ENCODE measurements around the gene S100A2.

The S100A2 gene

DNA sequence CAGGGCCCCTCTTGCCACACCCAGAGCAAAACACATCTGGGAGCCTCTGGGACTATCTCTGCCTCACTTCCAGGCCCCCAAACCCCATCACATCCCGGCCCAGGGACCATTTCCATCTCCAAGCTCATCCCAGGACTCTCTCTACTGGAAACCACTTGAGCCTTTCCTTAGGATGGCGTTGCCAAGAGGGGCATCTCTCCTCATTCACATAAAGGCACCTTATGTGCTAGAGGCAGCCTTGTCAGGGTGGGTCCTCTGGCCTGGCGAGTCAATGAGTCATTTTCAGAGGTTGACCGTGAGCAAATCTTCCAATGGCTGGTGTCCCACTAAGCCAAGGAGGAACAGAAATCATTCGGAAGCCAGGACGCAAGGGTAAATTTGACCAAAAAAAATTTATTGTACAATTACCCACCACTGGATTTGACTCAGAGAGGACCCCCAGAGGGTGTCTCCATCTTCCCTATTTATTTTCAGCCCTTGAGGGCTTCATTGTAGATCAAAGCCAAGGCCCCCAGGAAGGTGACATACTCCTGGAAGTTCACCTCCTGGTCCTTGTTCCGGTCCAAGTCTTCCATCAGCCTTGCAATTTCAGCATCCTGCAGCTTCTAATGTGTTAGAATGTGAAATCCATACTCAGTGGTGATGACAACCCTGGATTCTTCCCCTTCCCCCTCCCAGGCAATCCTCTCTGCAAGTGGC lies 31.3 kb downstream of the S100A2 start:
- peak overlapping the region; percentile 100 for H3K4me3 ChIP-seq (ENCODE audit: control insufficient read depth, low read depth, low read length)
- DNase-seq (ENCODE audit: low read depth), result peak; percentile 74
- TF ChIP-seq CTCF (conservative IDR thresholded peaks at IDR 0.05; ENCODE audit: control insufficient read depth, insufficient read depth, low read depth, low read length), result no peak

DNA sequence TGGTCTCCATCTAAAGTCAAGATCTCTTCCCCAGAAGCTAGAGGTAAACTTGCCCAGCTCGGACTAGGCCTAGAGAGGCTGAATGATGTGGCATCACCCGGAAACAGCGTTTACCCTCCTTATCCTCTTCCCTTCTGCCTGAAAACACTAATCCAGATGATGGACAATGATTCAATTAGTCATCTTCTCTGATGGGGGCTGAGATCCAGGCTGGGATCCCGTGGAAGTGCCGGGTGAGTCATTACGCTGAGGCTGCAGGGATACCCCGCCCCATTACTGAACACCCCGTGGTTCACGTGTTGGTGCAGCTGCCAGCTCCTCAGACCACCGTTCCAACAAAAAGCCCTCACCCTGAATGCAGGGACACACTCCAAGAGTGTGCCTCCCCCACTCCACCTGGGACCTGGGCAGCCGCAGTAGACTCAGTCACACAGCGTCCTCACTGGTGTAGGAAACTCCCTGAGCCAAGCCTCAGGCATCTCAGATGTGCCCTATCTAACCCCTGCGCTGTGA lies 31.9 kb downstream of the S100A2 start:
- peak; percentile 96 for DNase-seq (ENCODE audit: low read depth)
- no peak for TF ChIP-seq CTCF (conservative IDR thresholded peaks at IDR 0.05; ENCODE audit: control insufficient read depth, insufficient read depth, low read depth, low read length)
- peak overlapping the region; percentile 100 for H3K4me3 ChIP-seq (ENCODE audit: control insufficient read depth, low read depth, low read length)

GRCh38 chr1:153532769-153533599 lies 32.7 kb downstream of the S100A2 start:
- peak; percentile 73 for TF ChIP-seq CTCF (conservative IDR thresholded peaks at IDR 0.05; ENCODE audit: control insufficient read depth, insufficient read depth, low read depth, low read length)
- H3K4me3 ChIP-seq (ENCODE audit: control insufficient read depth, low read depth, low read length), result peak overlapping the region; percentile 100
- peak; percentile 90 for DNase-seq (ENCODE audit: low read depth)

- no peak for DNase-seq (ENCODE audit: low read depth)
- no peak for TF ChIP-seq CTCF (conservative IDR thresholded peaks at IDR 0.05; ENCODE audit: control insufficient read depth, insufficient read depth, low read depth, low read length)
- no peak overlapping the region for H3K4me3 ChIP-seq (ENCODE audit: control insufficient read depth, low read depth, low read length)
These were observed 33.5 kb downstream of the S100A2 start for GRCh38 chr1:153532181-153532580.

DNA sequence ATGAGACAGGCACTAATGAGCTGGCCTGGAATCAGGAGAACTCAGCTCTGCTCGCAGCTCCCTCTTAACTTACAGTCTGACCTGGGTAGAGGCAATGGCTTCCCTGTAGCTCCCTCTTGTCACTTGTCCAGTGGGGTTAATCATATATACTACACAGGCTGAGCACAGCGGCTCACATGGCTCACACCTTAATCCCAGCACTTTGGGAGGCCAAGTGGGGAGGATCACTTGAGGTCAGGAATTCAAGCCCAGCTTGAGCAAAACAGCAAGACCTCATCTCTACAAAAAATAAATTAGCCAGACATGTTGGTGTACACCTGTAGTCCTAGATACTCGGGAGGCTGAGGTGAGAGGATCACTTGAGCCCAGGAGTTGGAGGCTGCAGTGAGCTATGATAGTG lies 34.0 kb downstream of the S100A2 start:
- TF ChIP-seq CTCF (conservative IDR thresholded peaks at IDR 0.05; ENCODE audit: control insufficient read depth, insufficient read depth, low read depth, low read length), result no peak
- DNase-seq (ENCODE audit: low read depth), result no peak
- no peak overlapping the region for H3K4me3 ChIP-seq (ENCODE audit: control insufficient read depth, low read depth, low read length)

DNA sequence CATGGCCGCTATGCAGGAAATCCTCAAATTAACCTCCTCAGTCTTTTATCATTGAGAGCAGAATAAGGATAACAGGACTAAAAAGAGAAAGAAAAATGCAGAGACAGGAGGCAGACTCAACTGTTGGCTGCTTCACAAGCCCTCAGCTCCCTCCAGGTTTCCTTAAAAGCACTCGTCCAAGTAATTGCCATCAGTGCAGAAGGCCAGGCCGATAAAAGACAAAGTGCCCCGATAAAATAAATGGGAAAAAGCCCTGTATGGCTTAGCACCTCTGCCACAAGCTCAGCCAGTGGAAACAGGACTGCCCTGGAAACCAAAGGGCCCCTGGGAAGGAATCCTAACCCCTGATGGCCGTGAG lies 38.0 kb downstream of the S100A2 start:
- TF ChIP-seq CTCF (conservative IDR thresholded peaks at IDR 0.05; ENCODE audit: control insufficient read depth, insufficient read depth, low read depth, low read length), result no peak

More for the DNA sequence above, 38.0 kb downstream of the S100A2 start:
- DNase-seq (ENCODE audit: low read depth), result no peak
- H3K4me3 ChIP-seq (ENCODE audit: control insufficient read depth, low read depth, low read length), result no peak overlapping the region
